H1 (cell line): ENCODE data around the gene SLC12A6. TPM values are rescaled to one million over a fixed set of nuclear protein-coding genes. Genes with fewer than 3 reads are reported as not detected.

Experiments used
- CTCF ChIA-PET: fragments of 300-600 bp; sonication (Branson Sonifier 250); formaldehyde crosslinking; loops from one replicate; lab custom pipeline; 2021; ENCODE audit not compliant: partially characterized antibody; lab: Charles Lee
- POLR2A ChIA-PET: fragments of 300-600 bp; sonication (Branson Sonifier 250); formaldehyde crosslinking; loops from one replicate; lab custom pipeline; 2021; ENCODE audit warnings: inconsistent platforms; ENCODE audit not compliant: partially characterized antibody; lab: Charles Lee
- DNase-seq, 2 experiments: peaks; one replicate each; pipeline versions ENCODE4 v3.0.0 to v3.0.0-alpha.2; 2010 to 2022; ENCODE audit warnings: low spot score in 2 of 2, low read depth in 1 of 2, mixed read lengths in 1 of 2
- FAIRE-seq: peaks from 2 replicates; lab custom pipeline; 2011; peaks lifted over from hg19 to GRCh38; lab: Jason Lieb, UNC
- H2AFZ ChIP-seq: 2 replicates; pipeline ENCODE4 v1.8.1; 2012; ENCODE audit warnings: low read length, inconsistent platforms
- H2AK5ac ChIP-seq: 2 replicates; pipeline ENCODE4 v1.6.1; 2013; ENCODE audit warnings: low read depth, low read length
- H2BK120ac ChIP-seq: replicated peaks from 2 replicates; pipeline ENCODE3; 2013; ENCODE audit warnings: low read depth, low read length, inconsistent platforms
- H2BK12ac ChIP-seq: 2 replicates; pipeline ENCODE4 v1.6.1; 2013; ENCODE audit warnings: low read depth, low read length
- H2BK15ac ChIP-seq: 2 replicates; pipeline ENCODE4 v1.6.1; 2013; ENCODE audit warnings: low read length
- H2BK20ac ChIP-seq: 2 replicates; pipeline ENCODE4 v1.6.1; 2013; ENCODE audit warnings: low read length
- H2BK5ac ChIP-seq: 2 replicates; pipeline ENCODE4 v1.6.1; 2013; ENCODE audit warnings: low read depth, low read length
- H3K14ac ChIP-seq: 2 replicates; pipeline ENCODE4 v1.6.1; 2013; ENCODE audit warnings: inconsistent platforms; ENCODE audit not compliant: insufficient read length
- H3K18ac ChIP-seq: 2 replicates; pipeline ENCODE4 v1.6.1; 2013; ENCODE audit warnings: low read length; ENCODE audit errors: extremely low read depth
- H3K23ac ChIP-seq: 2 replicates; pipeline ENCODE4 v1.6.1; 2013; ENCODE audit warnings: inconsistent platforms; ENCODE audit not compliant: insufficient read length
- H3K23me2 ChIP-seq: 2 replicates; pipeline ENCODE4 v1.6.1; 2013; ENCODE audit warnings: low read depth, low read length
- H3K27ac ChIP-seq: 2 replicates; pipeline ENCODE4 v1.6.1; 2011; ENCODE audit warnings: low read depth, low read length, inconsistent platforms
- H3K27me3 ChIP-seq, 4 experiments: replicated peaks in 1 of 4; 1 replicate in 1 of 4; 2 replicates in 3 of 4; pipeline versions ENCODE4 v1.6.1 to v1.8.1; 2011 to 2013; ENCODE audit warnings: low read length in 3 of 4, mild to moderate bottlenecking in 3 of 4, inconsistent platforms in 2 of 4, mixed read lengths in 2 of 4, moderate library complexity in 1 of 4; ENCODE audit not compliant: control insufficient read depth in 3 of 4, insufficient read depth in 3 of 4; ENCODE audit errors: extremely low read depth in 1 of 4
- H3K36me3 ChIP-seq, 4 experiments: 2 replicates each; pipeline versions ENCODE4 v1.6.1 to v1.8.1; 2011 to 2013; ENCODE audit warnings: mild to moderate bottlenecking in 4 of 4, low read length in 3 of 4, moderate library complexity in 2 of 4, control low read depth in 1 of 4, inconsistent platforms in 1 of 4; ENCODE audit not compliant: insufficient read depth in 4 of 4, control insufficient read depth in 2 of 4
- H3K4ac ChIP-seq: replicated peaks from 2 replicates; pipeline ENCODE3; 2013; ENCODE audit warnings: low read length, low read depth, mixed read lengths, inconsistent platforms; ENCODE audit not compliant: insufficient read length
- H3K4me1 ChIP-seq, 4 experiments: replicated peaks in 1 of 4; 1 replicate in 1 of 4; 2 replicates in 3 of 4; pipeline versions ENCODE4 v1.6.1 to v1.8.1; 2011 to 2013; ENCODE audit warnings: low read length in 3 of 4, inconsistent platforms in 2 of 4, mixed read lengths in 1 of 4; ENCODE audit not compliant: insufficient read depth in 4 of 4, control insufficient read depth in 3 of 4
- H3K4me2 ChIP-seq, 2 experiments: 2 replicates each; pipeline versions ENCODE4 v1.6.1 to v1.8.1; 2011 to 2013; ENCODE audit warnings: low read depth in 2 of 2, low read length in 2 of 2, control low read depth in 1 of 2, inconsistent platforms in 1 of 2, mild to moderate bottlenecking in 1 of 2; ENCODE audit not compliant: insufficient read depth in 1 of 2
- H3K4me3 ChIP-seq, 4 experiments: fragments of 200-600, 300-600 bp in 1 of 4; sonication (generic), shearing (Covaris generic), sonication (Bioruptor Twin) in 1 of 4; 2 replicates each; pipeline versions ENCODE4 v1.5.1 to v1.8.1; 2011 to 2016; ENCODE audit warnings: low read length in 4 of 4, low read depth in 3 of 4, control low read depth in 2 of 4, inconsistent platforms in 2 of 4, mild to moderate bottlenecking in 2 of 4, mixed read lengths in 1 of 4, moderate library complexity in 1 of 4; ENCODE audit not compliant: insufficient read depth in 2 of 4; ENCODE audit errors: extremely low read depth in 1 of 4
- H3K56ac ChIP-seq: replicated peaks from 2 replicates; pipeline ENCODE3; 2013; ENCODE audit warnings: low read depth, mild to moderate bottlenecking, mixed read lengths, low read length, inconsistent platforms; ENCODE audit not compliant: insufficient read length
- H3K79me1 ChIP-seq: 2 replicates; pipeline ENCODE4 v1.6.1; 2013; ENCODE audit warnings: low read depth, low read length, control low read depth
- H3K79me2 ChIP-seq, 2 experiments: 2 replicates each; pipeline versions ENCODE4 v1.6.1 to v1.8.1; 2012 to 2013; ENCODE audit warnings: low read length in 2 of 2, mild to moderate bottlenecking in 2 of 2, inconsistent platforms in 1 of 2; ENCODE audit not compliant: insufficient read depth in 2 of 2, control insufficient read depth in 1 of 2
- H3K9ac ChIP-seq, 4 experiments: replicated peaks in 1 of 4; 1 replicate in 1 of 4; 2 replicates in 3 of 4; pipeline versions ENCODE4 v1.6.1 to v1.8.1; 2011 to 2013; ENCODE audit warnings: low read depth in 3 of 4, low read length in 3 of 4, control low read depth in 2 of 4, mild to moderate bottlenecking in 2 of 4, moderate library complexity in 2 of 4, inconsistent platforms in 1 of 4; ENCODE audit errors: extremely low read depth in 1 of 4
- H3K9me3 ChIP-seq, 2 experiments: 2 replicates each; pipeline versions ENCODE4 v1.6.1 to v1.8.1; 2012 to 2013; ENCODE audit warnings: mild to moderate bottlenecking in 2 of 2, moderate library complexity in 2 of 2, control low read depth in 1 of 2, inconsistent platforms in 1 of 2, low read depth in 1 of 2, low read length in 1 of 2, mixed read lengths in 1 of 2; ENCODE audit not compliant: insufficient read depth in 2 of 2
- H4K20me1 ChIP-seq, 2 experiments: replicated peaks in 1 of 2; 2 replicates each; pipeline versions ENCODE3 to v1.8.1; 2011 to 2013; ENCODE audit warnings: inconsistent platforms in 2 of 2, low read length in 2 of 2, mild to moderate bottlenecking in 1 of 2; ENCODE audit not compliant: insufficient read depth in 2 of 2, control insufficient read depth in 1 of 2
- H4K5ac ChIP-seq: 2 replicates; pipeline ENCODE4 v1.6.1; 2013; ENCODE audit warnings: low read length, low read depth, mixed read lengths, inconsistent platforms; ENCODE audit not compliant: insufficient read length
- H4K8ac ChIP-seq: 2 replicates; pipeline ENCODE4 v1.8.0; 2013; ENCODE audit warnings: mild to moderate bottlenecking, moderate library complexity, low read length, inconsistent platforms; ENCODE audit not compliant: insufficient read depth; ENCODE audit errors: extremely low read depth
- H4K91ac ChIP-seq: replicated peaks from 2 replicates; pipeline ENCODE3; 2013; ENCODE audit warnings: low read length, mixed read lengths, inconsistent platforms; ENCODE audit not compliant: insufficient read length
- ASH2L ChIP-seq: fragments of 200-600, 300-600 bp; sonication (generic); IDR thresholded peaks from one replicate; pipeline ENCODE4 v1.7.1; 2017; ENCODE audit warnings: low read length
- CBX8 ChIP-seq: fragments of 300-800, 300-1000 bp; sonication (generic); IDR thresholded peaks from 2 replicates; pipeline ENCODE4 v1.7.1; 2016; ENCODE audit warnings: low read depth, low read length, borderline replicate concordance
- GTF2F1 ChIP-seq: IDR thresholded peaks from 2 replicates; pipeline ENCODE4 v1.6.1; 2012; ENCODE audit warnings: low read depth, low read length, improper control_type of control experiment, borderline replicate concordance
- SIRT6 ChIP-seq: IDR thresholded peaks from one replicate; pipeline ENCODE4 v1.7.1; 2012; ENCODE audit warnings: low read length, inconsistent platforms
- WGBS, 2 experiments: shearing (Covaris generic) in 1 of 2; methylation state at CpG; one replicate each; pipeline versions ENCODE4 v1.1.6 to v1.1.7; 2013 to 2015; ENCODE audit warnings: low lambda C conversion rate in 2 of 2, mixed read lengths in 2 of 2, inconsistent platforms in 1 of 2, low coverage in 1 of 2, missing lambda C conversion rate in 1 of 2; ENCODE audit not compliant: insufficient replicate concordance in 2 of 2, insufficient coverage in 1 of 2, insufficient read length in 1 of 2; ENCODE audit errors: extremely low coverage in 1 of 2, missing lambda C conversion rate in 1 of 2; 5-methylcytosine and 5-hydroxymethylcytosine counted together
- polyA plus RNA-seq, 7 experiments: library from polyadenylated mRNA; depleted of rRNA in 3 of 7; stranded (reverse) in 5 of 7; unstranded in 2 of 7; fragments of >200 nt in 5 of 7; fragments of 200-250 nt in 2 of 7; gene quantifications; 1 replicate in 5 of 7; 2 replicates in 1 of 7; 4 replicates in 1 of 7; pipeline versions ENCODE4 v1.2.1 to v1.2.3, GENCODE V29; 2011 to 2013; ENCODE audit warnings: missing spikeins in 2 of 7, mixed read lengths in 2 of 7
- total RNA-seq: library from RNA; stranded (reverse); fragmentation: NEBNext Ultra II Directional; extraction: Animal tissue kit (Norgen Biotek cat#: 25700); gene quantifications from 2 replicates; pipeline ENCODE4 v1.2.1, GENCODE V29; 2021

Gene SLC12A6
- total and polyA plus RNA-seq, 2 of the 8 experiments (the other 6 are each of a cell fraction or from before 2014, with no cell fraction given) = 9.2 to 11.1 TPM

- ChIA-PET POLR2A (no interaction called here), CTCF (interaction anchor here (2.2 kb wide), 1 partner anchor 23 kb away, joined by 5 read pairs; no protein-coding TSS in a partner anchor)
These were observed 61.9 kb downstream of the SLC12A6 start for GRCh38 chr15:34275721-34276120.

More at GRCh38 chr15:34275721-34276120, 61.9 kb downstream of the SLC12A6 start:
- Histone ChIP-seq H3K36me3 (no peaks in the 10 kb centered on the region), H3K56ac (no peak overlapping the region), H3K4me1 (no peaks in the 10 kb centered on the region), H3K9ac (no peak overlapping the region), H2BK15ac (no peak overlapping the region), H2BK12ac (no peak overlapping the region), H3K79me2 (no peaks in the 10 kb centered on the region), H4K91ac (no peak overlapping the region), H2AFZ (no peak overlapping the region), H2BK20ac (no peak overlapping the region), H2AK5ac (no peak overlapping the region), H2BK120ac (no peak overlapping the region), H3K4ac (no peak overlapping the region), H3K4me2 (no peak overlapping the region)
- no peak for DNase-seq
- no peak for FAIRE-seq
- TF ChIP-seq GTF2F1 (no peak), CBX8 (no peak), ASH2L (no peak), SIRT6 (no peak)
- TF ChIP-seq, all 59 proteins: peak for 0
- H3K14ac ChIP-seq = no peak overlapping the region
- H3K79me1 ChIP-seq = no peaks in the 10 kb centered on the region
- no peaks in the 10 kb centered on the region for H4K20me1 ChIP-seq
- H4K8ac ChIP-seq = no peak overlapping the region
- H3K27ac ChIP-seq = no peak overlapping the region
- no peak overlapping the region for H2BK5ac ChIP-seq
- H3K23me2 ChIP-seq = no peaks in the 10 kb centered on the region
- 95% methylated on average over 1 of the region's 1 CpG; no CpG with 5 or more reads in 1 of the 2 experiments for WGBS, 2 experiments
- H3K9me3 ChIP-seq = no peaks in the 10 kb centered on the region
- H3K18ac ChIP-seq = no peak overlapping the region
- no peak overlapping the region for H4K5ac ChIP-seq
- no peaks in the 10 kb centered on the region for H3K27me3 ChIP-seq
- no peak overlapping the region for H3K4me3 ChIP-seq
- no peak overlapping the region for H3K23ac ChIP-seq
